ENCODE data around the gene WFDC1. TPM values are rescaled to one million over a fixed set of nuclear protein-coding genes. Genes with fewer than 3 reads are reported as not detected.

Gene WFDC1
- total and polyA plus RNA-seq, 7 donors = 0.32 to 1.2 (median 0.65) TPM; not detected in 1

DNA sequence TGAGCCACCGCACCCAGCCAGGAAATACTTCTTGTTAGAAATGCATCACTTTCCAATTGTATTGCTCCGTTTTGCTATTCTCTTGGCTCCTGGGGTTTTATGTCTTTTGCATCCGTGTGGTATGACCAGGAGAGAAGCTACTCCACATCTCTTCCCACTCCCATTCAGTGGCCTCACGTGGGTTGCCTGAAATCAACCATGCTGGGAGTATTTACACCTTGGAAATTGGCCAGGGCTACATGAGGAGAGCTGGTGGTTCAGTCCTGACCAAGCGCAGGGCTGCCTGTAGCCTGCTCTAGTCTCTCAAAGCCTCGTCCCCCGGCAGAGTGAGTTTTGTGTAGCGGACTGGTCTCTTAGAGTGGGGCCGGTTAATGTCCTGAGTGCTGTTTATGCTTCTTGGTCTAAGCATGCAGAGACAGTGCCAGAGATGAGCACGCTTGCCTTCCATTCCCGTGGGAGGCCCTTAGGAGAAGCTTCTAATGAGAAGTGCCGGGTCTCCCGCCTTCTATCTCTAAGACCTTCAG lies 3.8 kb downstream of the WFDC1 start:
- Histone ChIP-seq H3K36me3 (ENCODE audit: insufficient read depth in 1 of 2, low read depth in 1 of 2) (no peaks in the 10 kb centered on the region), H3K4me3 (no peak overlapping the region), H3K27ac (no peak overlapping the region), H3K4me1 (no peaks in the 10 kb centered on the region), H3K9me3 (no peaks in the 10 kb centered on the region), H3K27me3 (ENCODE audit: insufficient read depth in 3 of 3, low read length in 2 of 3) (peaks cover 0 to 32% (median 11%) of the 10 kb centered on the region in 3 donors)
- no peak for DNase-seq
- 77 to 85% (median 82%) methylated on average over 13 of the region's 13 CpGs for WGBS, 3 donors
- no peak for ATAC-seq
- intact Hi-C loops (cut with DNase I) = no loop called here
- TF ChIP-seq, protein P1, sequence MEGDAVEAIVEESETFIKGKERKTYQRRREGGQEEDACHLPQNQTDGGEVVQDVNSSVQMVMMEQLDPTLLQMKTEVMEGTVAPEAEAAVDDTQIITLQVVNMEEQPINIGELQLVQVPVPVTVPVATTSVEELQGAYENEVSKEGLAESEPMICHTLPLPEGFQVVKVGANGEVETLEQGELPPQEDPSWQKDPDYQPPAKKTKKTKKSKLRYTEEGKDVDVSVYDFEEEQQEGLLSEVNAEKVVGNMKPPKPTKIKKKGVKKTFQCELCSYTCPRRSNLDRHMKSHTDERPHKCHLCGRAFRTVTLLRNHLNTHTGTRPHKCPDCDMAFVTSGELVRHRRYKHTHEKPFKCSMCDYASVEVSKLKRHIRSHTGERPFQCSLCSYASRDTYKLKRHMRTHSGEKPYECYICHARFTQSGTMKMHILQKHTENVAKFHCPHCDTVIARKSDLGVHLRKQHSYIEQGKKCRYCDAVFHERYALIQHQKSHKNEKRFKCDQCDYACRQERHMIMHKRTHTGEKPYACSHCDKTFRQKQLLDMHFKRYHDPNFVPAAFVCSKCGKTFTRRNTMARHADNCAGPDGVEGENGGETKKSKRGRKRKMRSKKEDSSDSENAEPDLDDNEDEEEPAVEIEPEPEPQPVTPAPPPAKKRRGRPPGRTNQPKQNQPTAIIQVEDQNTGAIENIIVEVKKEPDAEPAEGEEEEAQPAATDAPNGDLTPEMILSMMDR (IDR thresholded peaks at IDR 0.05) = no peak

DNA sequence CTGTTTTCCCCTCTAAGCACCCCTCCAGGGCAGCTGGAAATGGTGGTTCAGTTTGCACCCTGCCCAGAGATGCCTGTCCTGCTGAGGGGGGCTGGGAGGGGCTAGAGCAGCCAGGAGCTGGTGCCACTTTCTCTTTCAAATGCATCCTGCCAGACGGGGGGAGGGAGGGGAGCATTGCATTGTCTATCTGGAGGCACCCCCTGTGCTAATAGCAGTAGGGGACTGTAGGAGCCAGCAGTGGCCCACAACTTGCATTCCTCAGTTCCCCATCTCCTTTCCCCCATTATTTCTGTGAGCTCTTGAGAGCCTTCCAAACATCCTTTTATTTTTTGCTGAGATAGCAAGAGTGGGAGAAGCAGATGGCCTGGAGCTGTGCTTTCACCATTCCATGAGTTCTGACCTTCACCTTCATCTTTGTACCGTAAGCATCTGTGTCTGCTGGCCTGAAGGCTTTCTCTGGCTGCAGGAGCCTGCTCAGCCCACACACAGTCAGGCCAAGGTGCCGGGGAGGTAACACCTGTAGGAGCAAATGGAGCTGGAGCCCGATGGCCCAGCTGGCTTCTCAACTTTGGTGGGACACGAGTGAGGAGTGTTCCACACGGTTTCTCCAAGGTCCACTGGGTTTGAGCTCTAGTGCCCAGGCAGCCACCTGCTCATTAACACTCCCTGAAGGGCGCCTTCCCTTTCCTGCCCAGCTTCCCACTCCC lies 5.2 kb downstream of the WFDC1 start:
- Histone ChIP-seq H3K4me3 (no peak overlapping the region), H3K27ac (no peak overlapping the region), H3K9me3 (no peaks in the 10 kb centered on the region), H3K36me3 (ENCODE audit: insufficient read depth in 1 of 2, low read depth in 1 of 2) (no peaks in the 10 kb centered on the region), H3K4me1 (no peaks in the 10 kb centered on the region), H3K27me3 (ENCODE audit: insufficient read depth in 3 of 3, low read length in 2 of 3) (peaks cover 0 to 19% (median 11%) of the 10 kb centered on the region in 3 donors)
- intact Hi-C loops (cut with DNase I) = no loop called here
- no peak for ATAC-seq
- WGBS, 3 donors = 60 to 69% (median 62%) methylated on average over 7 of the region's 7 CpGs
- DNase-seq = no peak
- TF ChIP-seq, protein P1 (IDR thresholded peaks at IDR 0.05) = no peak

DNA sequence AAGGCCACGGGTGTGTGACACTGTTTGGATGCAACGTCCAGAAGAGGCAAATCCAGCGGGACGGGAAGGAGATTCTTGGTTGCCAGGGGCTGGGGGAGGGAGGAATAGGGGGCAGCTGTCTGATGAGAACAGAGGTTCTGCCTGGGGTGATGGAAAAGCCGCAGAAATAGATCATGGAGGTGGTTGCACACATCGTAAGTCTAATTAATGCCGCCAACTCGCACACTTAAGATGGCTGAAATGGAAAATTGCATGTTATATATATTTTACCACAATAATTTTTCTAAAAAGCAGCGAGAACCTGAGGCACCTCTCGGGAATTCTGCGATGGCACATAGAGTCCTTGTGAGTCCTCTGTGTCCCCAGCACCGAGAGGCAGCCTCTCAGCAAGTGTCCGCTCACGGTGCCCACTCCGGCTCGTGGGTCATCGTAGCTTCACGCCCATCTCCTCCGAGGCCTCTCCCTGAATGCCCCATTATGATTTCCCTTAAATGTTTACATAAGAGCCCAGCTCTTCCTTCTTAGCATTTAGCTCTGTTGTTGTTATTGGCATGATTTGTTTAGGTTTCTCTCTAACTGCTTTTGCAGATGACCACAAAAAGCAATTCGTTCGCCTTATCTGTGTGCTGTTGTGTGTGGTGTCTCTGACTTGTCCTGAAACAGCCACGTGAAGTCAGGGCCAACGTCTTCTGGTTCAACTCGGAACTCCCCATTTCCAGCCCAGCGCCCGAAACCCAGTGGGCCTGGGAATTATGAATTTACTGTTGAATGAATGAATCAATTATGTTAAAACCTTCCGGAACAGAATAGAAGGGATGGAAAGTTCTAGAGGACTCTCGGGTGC lies 7.7 kb downstream of the WFDC1 start:
- no peak overlapping the region for H3K4me3 ChIP-seq
- H3K27ac ChIP-seq = peak overlapping the region; percentile 36

DNA sequence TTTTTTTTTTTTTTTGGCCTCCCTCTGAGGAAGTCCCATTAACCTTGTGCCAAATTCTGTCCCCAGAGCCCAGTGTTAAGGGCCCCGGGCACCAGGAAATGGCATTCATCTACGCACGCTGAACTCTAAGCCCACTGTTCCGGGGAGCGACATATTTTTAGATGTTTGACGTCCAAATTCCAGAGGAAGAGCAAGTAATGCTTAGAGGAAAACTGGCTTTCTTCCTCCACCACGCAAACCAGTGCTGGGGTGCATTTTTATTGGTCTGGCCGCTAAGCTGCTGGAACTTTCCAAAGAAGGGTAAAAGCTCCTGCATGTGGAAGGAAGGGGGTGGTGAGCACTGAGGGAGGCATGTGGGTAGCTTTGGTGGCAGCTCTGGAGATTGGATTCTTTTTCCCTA lies 8.3 kb downstream of the WFDC1 start:
- DNase-seq (no peak), ATAC-seq (peak in 1 of 4 donors; percentile 33)
- H3K4me3 ChIP-seq = no peak overlapping the region
- peaks cover 0 to 20% (median 7%) of the 10 kb centered on the region in 3 donors for H3K27me3 ChIP-seq (ENCODE audit: insufficient read depth in 3 of 3, low read length in 2 of 3)
- no peaks in the 10 kb centered on the region for H3K4me1 ChIP-seq
- intact Hi-C loops (cut with DNase I) = no loop called here
- H3K9me3 ChIP-seq = no peaks in the 10 kb centered on the region
- TF ChIP-seq, protein P1 (IDR thresholded peaks at IDR 0.05) = no peak
- 20 to 24% (median 22%) methylated on average over 8 of the region's 8 CpGs for WGBS, 3 donors
- H3K27ac ChIP-seq = no peak overlapping the region
- no peaks in the 10 kb centered on the region for H3K36me3 ChIP-seq (ENCODE audit: insufficient read depth in 1 of 2, low read depth in 1 of 2)

More for the DNA sequence above, 7.7 kb downstream of the WFDC1 start:
- DNase-seq (no peak), ATAC-seq (no peak)
- no peaks in the 10 kb centered on the region for H3K4me1 ChIP-seq
- intact Hi-C loops (cut with DNase I) = no loop called here
- H3K27me3 ChIP-seq (ENCODE audit: insufficient read depth in 3 of 3, low read length in 2 of 3) = peaks cover 0 to 18% (median 4%) of the 10 kb centered on the region in 3 donors
- WGBS, 3 donors = 54 to 58% (median 58%) methylated on average over 28 of the region's 28 CpGs
- no peaks in the 10 kb centered on the region for H3K36me3 ChIP-seq (ENCODE audit: insufficient read depth in 1 of 2, low read depth in 1 of 2)
- no peaks in the 10 kb centered on the region for H3K9me3 ChIP-seq
- TF ChIP-seq, protein P1 (IDR thresholded peaks at IDR 0.05) = no peak
